ENCODE data around the gene GPR3. TPM values are rescaled to one million over a fixed set of nuclear protein-coding genes. Genes with fewer than 3 reads are reported as not detected.

The GPR3 gene
- total and polyA plus RNA-seq, 2 donors (not counting 3 experiments of a cell fraction or from before 2014, with no cell fraction given), result 1.8 TPM

GRCh38 chr1:27416387-27417111, 24.1 kb downstream of the GPR3 start:
- ChIA-PET CTCF (interaction anchor here (0.7 to 8.0 kb wide), 51 partner anchors 8 to 253 kb away, joined by 3 to 74 read pairs (median 5); partner anchors contain the start of genes AHDC1 and WASF2), POLR2A (interaction anchor here (1.0 kb wide), 1 partner anchor 12 kb away, joined by 4 read pairs; no protein-coding TSS in a partner anchor)
- peaks cover 13% of the 10 kb centered on the region for H3K79me2 ChIP-seq (ENCODE audit: control insufficient read depth, insufficient read depth, low read length)
- no peaks in the 10 kb centered on the region for H3K27me3 ChIP-seq (ENCODE audit: control insufficient read depth in 2 of 2, insufficient read depth in 2 of 2, low read length in 2 of 2)
- H3K9me1 ChIP-seq (replicated peaks; ENCODE audit: control insufficient read depth, extremely low read depth, insufficient read depth, low read length), result no peaks in the 10 kb centered on the region
- BruUV-seq (replicated peaks), result no TSS peak
- no peak overlapping the region for H2AFZ ChIP-seq (ENCODE audit: low read depth, low read length)
- no peak overlapping the region for H3K4me3 ChIP-seq (replicated peaks in 1 of 3; ENCODE audit: insufficient read depth in 1 of 3, low read depth in 1 of 3, low read length in 3 of 3)
- H3K4me1 ChIP-seq (ENCODE audit: control insufficient read depth, extremely low read depth, insufficient read depth, low read length), result peaks cover 5% of the 10 kb centered on the region
- H3K9ac ChIP-seq (replicated peaks; ENCODE audit: extremely low read depth, insufficient read depth, low read length), result no peak overlapping the region
- TF ChIP-seq CTCF (IDR thresholded peaks at IDR 0.05; ENCODE audit: extremely low read depth in 1 of 2, insufficient read depth in 1 of 2, low read depth in 1 of 2, low read length in 2 of 2) (peak; percentile 75 to 76), POLR2AphosphoS5 (IDR thresholded peaks at IDR 0.05; ENCODE audit: insufficient read depth, low read depth, low read length) (no peak), POLR2A (IDR thresholded peaks at IDR 0.05; ENCODE audit: low read depth, low read length) (no peak)
- FAIRE-seq (peak; percentile 74), DNase-seq (ENCODE audit: low read depth, low spot score) (peak; percentile 80)
- no peaks in the 10 kb centered on the region for H4K20me1 ChIP-seq (replicated peaks; ENCODE audit: control insufficient read depth, extremely low read depth, insufficient read depth, low read length)
- dilution Hi-C loops (cut with MboI; ENCODE audit: extremely low pct_ligation_motif_present, low sequenced_read_pairs), result loop anchor here (25.0 kb wide), 1 partner anchor 171 kb away; no protein-coding TSS in a partner anchor
- no peak overlapping the region for H3K27ac ChIP-seq (ENCODE audit: insufficient read depth, low read depth, low read length)
- peaks cover 40 to 48% of the 10 kb centered on the region in 2 experiments for H3K36me3 ChIP-seq (ENCODE audit: control insufficient read depth in 2 of 2, extremely low read depth in 1 of 2, insufficient read depth in 2 of 2, low read length in 2 of 2)
- intact Hi-C loops (cut with micrococcal nuclease), result loop anchor here (1.0 to 5.0 kb wide), 3 partner anchors 74 to 190 kb away; partner anchors contain the start of gene WASF2
- H3K4me2 ChIP-seq (ENCODE audit: insufficient read depth, low read length), result no peak overlapping the region
- no peaks in the 10 kb centered on the region for H3K9me3 ChIP-seq (replicated peaks; ENCODE audit: control insufficient read depth, insufficient read depth, low read length)

GRCh38 chr1:27417713-27418112, 25.3 kb downstream of the GPR3 start:
- peaks cover 34 to 41% of the 10 kb centered on the region in 2 experiments for H3K36me3 ChIP-seq (ENCODE audit: control insufficient read depth in 2 of 2, extremely low read depth in 1 of 2, insufficient read depth in 2 of 2, low read length in 2 of 2)
- no peak overlapping the region for H3K27ac ChIP-seq (ENCODE audit: insufficient read depth, low read depth, low read length)
- no peak overlapping the region for H3K4me2 ChIP-seq (ENCODE audit: insufficient read depth, low read length)
- ChIA-PET CTCF (interaction anchor here (0.8 to 8.0 kb wide), 5 partner anchors 8 to 139 kb away, joined by 3 to 70 read pairs (median 6); no protein-coding TSS in a partner anchor), POLR2A (no interaction called here)
- no peak overlapping the region for H2AFZ ChIP-seq (ENCODE audit: low read depth, low read length)
- no peak for DNase-seq (ENCODE audit: low read depth, low spot score)
- no peaks in the 10 kb centered on the region for H3K9me3 ChIP-seq (replicated peaks; ENCODE audit: control insufficient read depth, insufficient read depth, low read length)
- FAIRE-seq, result no peak
- peaks cover 16% of the 10 kb centered on the region for H3K79me2 ChIP-seq (ENCODE audit: control insufficient read depth, insufficient read depth, low read length)
- no peaks in the 10 kb centered on the region for H3K27me3 ChIP-seq (ENCODE audit: control insufficient read depth in 2 of 2, insufficient read depth in 2 of 2, low read length in 2 of 2)
- H3K4me1 ChIP-seq (ENCODE audit: control insufficient read depth, extremely low read depth, insufficient read depth, low read length), result peaks cover 5% of the 10 kb centered on the region
- no peak overlapping the region for H3K4me3 ChIP-seq (replicated peaks in 1 of 3; ENCODE audit: insufficient read depth in 1 of 3, low read depth in 1 of 3, low read length in 3 of 3)
- dilution Hi-C loops (cut with MboI; ENCODE audit: extremely low pct_ligation_motif_present, low sequenced_read_pairs), result loop anchor here (25.0 kb wide), 1 partner anchor 170 kb away; no protein-coding TSS in a partner anchor
- no peaks in the 10 kb centered on the region for H4K20me1 ChIP-seq (replicated peaks; ENCODE audit: control insufficient read depth, extremely low read depth, insufficient read depth, low read length)
- TF ChIP-seq GATA2 (IDR thresholded peaks at IDR 0.05; ENCODE audit: insufficient read depth, insufficient read length, low read depth, low read length), result no peak
- no peak for TF ChIP-seq POLR2A (IDR thresholded peaks at IDR 0.05; ENCODE audit: low read depth, low read length)
- no peak for TF ChIP-seq JUN (IDR thresholded peaks at IDR 0.05; ENCODE audit: borderline replicate concordance, insufficient read depth, insufficient read length, low read depth)
- H3K9ac ChIP-seq (replicated peaks; ENCODE audit: extremely low read depth, insufficient read depth, low read length), result no peak overlapping the region
- intact Hi-C loops (cut with micrococcal nuclease), result loop anchor here (5.0 kb wide), 1 partner anchor 110 kb away; no protein-coding TSS in a partner anchor
- no peaks in the 10 kb centered on the region for H3K9me1 ChIP-seq (replicated peaks; ENCODE audit: control insufficient read depth, extremely low read depth, insufficient read depth, low read length)
- no TSS peak for BruUV-seq (replicated peaks)
